HG03159 (cell line): ENCODE results near the gene FBXL4.

Source experiments
- ATAC-seq: cut with Tn5 transposase; IDR thresholded peaks from one replicate; pipeline ENCODE4 v1.9.1; 2021; ENCODE audit warnings: mild to moderate bottlenecking, moderate library complexity; ENCODE audit not compliant: unreplicated experiment

The FBXL4 gene

GRCh38 chr6:98947411-98948292 is at the start of gene FBXL4:
Gene FBXL4 (minus strand): TSS chr6:98947946. CDS start chr6:98926988, 20,958 bp downstream.
- peak; percentile 81 for ATAC-seq

GRCh38 chr6:98995116-98995515 is 47.4 kb upstream of the FBXL4 start:
- ATAC-seq, result no peak

- no peak for ATAC-seq
These were observed 44.8 kb upstream of the FBXL4 start for GRCh38 chr6:98992535-98992934.

- no peak for ATAC-seq
These were observed 38.4 kb upstream of the FBXL4 start for GRCh38 chr6:98986071-98986615.

GRCh38 chr6:98985391-98985790 is 37.6 kb upstream of the FBXL4 start:
- no peak for ATAC-seq

- no peak for ATAC-seq
These were observed 36.4 kb upstream of the FBXL4 start for GRCh38 chr6:98984121-98984520.

- ATAC-seq, result no peak
These were observed 33.7 kb upstream of the FBXL4 start for GRCh38 chr6:98981473-98981872.

- no peak for ATAC-seq
These were observed 33.1 kb upstream of the FBXL4 start for GRCh38 chr6:98980819-98981218.

- ATAC-seq, result no peak
These were observed 30.0 kb upstream of the FBXL4 start for GRCh38 chr6:98977671-98978292.

- no peak for ATAC-seq
These were observed 29.1 kb upstream of the FBXL4 start for GRCh38 chr6:98976674-98977385.

- ATAC-seq, result no peak
These were observed 27.7 kb upstream of the FBXL4 start for GRCh38 chr6:98975421-98975820.

GRCh38 chr6:98974309-98974708 is 26.6 kb upstream of the FBXL4 start:
- ATAC-seq, result peak; percentile 62

- ATAC-seq, result no peak
These were observed 25.8 kb upstream of the FBXL4 start for GRCh38 chr6:98973571-98973970.

- no peak for ATAC-seq
These were observed 23.6 kb upstream of the FBXL4 start for GRCh38 chr6:98971303-98971702.

GRCh38 chr6:98970469-98970868 is 22.7 kb upstream of the FBXL4 start:
- no peak for ATAC-seq

GRCh38 chr6:98967616-98968015 is 19.9 kb upstream of the FBXL4 start:
- ATAC-seq, result no peak

GRCh38 chr6:98959631-98960030 is 11.9 kb upstream of the FBXL4 start:
- ATAC-seq, result no peak

- ATAC-seq, result no peak
These were observed 11.0 kb upstream of the FBXL4 start for GRCh38 chr6:98958776-98959175.

GRCh38 chr6:98957450-98957849 is 9.7 kb upstream of the FBXL4 start:
- no peak for ATAC-seq

- no peak for ATAC-seq
These were observed 1.8 kb upstream of the FBXL4 start for GRCh38 chr6:98949589-98949988.

- peak; percentile 26 for ATAC-seq
These were observed 801 bp downstream of the FBXL4 start for GRCh38 chr6:98946879-98947410.
